GM18517 (cell line): ENCODE results near the gene GJA10.

Experiments
- ATAC-seq: cut with Tn5 transposase; IDR thresholded peaks from one replicate; pipeline ENCODE4 v1.9.1; 2021; ENCODE audit warnings: mild to moderate bottlenecking, moderate library complexity; ENCODE audit not compliant: unreplicated experiment

GJA10 gene

DNA sequence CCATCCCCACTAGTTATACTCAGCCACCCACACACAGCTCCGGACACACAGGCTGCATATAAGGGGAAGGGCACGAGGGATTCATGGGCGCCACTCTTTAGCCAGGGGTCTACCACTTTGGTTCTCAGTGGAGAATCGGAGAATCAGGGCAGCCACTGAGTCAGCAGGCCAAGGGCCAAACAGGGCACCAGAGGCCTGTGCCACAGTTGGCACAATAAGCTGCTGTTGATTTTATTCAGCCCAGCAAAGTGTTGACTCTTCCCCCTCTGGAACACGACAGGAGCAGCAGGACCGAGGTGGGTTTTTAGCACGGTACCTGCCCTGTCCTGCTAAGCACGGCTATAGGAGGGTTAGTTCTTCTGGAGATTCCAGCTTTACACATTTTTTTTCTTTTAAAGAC lies 48.3 kb downstream of the GJA10 start:
- ATAC-seq, result no peak

DNA sequence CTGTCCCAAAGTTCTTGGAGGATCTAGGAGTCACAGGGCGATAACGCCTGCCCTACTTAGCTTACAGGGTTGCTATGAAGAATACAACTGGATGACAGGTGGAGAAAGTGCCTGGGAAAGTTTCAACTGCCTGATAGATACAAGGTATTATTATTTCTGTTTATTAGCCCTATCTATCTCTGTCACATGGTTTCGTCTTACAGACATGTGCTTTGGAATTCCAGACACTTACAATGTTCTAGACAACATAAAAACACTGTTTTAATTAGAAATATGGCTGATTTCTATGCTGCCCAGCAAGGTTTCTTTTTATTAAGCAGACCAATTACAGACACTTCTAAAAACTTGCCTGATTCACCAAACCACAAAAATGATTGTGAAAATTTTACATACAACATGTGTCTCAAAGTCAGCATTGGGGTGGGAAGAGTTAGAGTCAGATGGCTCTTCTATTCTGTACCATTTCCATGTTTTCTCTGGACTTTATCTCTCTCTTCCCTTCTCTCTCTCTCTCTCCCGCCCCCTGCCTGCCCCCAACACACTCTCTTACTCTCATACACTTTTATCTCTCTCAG lies 50.0 kb downstream of the GJA10 start:
- ATAC-seq, result no peak

- no peak for ATAC-seq
Measured at GRCh38 chr6:89944826-89945407, 50.6 kb downstream of the GJA10 start.
